Kidney (tissue), 14 donors: ENCODE data around the gene TMEM94. TPM values are rescaled to one million over a fixed set of nuclear protein-coding genes. Genes with fewer than 3 reads are reported as not detected.
A peak's percentile ranks its signal among the peaks of the same experiment; 100 is the strongest.

Source experiments
- DNase-seq, 5 donors: peaks; one replicate each; pipeline ENCODE4 v3.0.0-alpha.2; 2013 to 2020
- FAIRE-seq: peaks from 2 replicates; lab custom pipeline; 2012; peaks lifted over from hg19 to GRCh38; lab: Jason Lieb, UNC
- H3K27ac ChIP-seq, 2 donors: one replicate each; pipeline ENCODE4 v1.7.0; 2013; ENCODE audit warnings: low read depth in 2 of 2, low read length in 2 of 2, inconsistent platforms in 1 of 2
- H3K27me3 ChIP-seq: one replicate; pipeline ENCODE4 v1.7.1; 2013; ENCODE audit warnings: low read length, inconsistent platforms; ENCODE audit not compliant: control insufficient read depth, insufficient read depth
- H3K36me3 ChIP-seq, 3 donors: one replicate each; pipeline versions ENCODE4 v1.7.0 to v1.7.1; 2013; ENCODE audit warnings: low read length in 3 of 3, control low read depth in 1 of 3, inconsistent platforms in 1 of 3; ENCODE audit not compliant: insufficient read depth in 3 of 3, control insufficient read depth in 2 of 3
- H3K4me1 ChIP-seq, 3 donors: one replicate each; pipeline versions ENCODE4 v1.7.0 to v1.7.1; 2013; ENCODE audit warnings: low read length in 3 of 3, inconsistent platforms in 1 of 3, low read depth in 1 of 3; ENCODE audit not compliant: control insufficient read depth in 2 of 3, insufficient read depth in 2 of 3
- H3K4me3 ChIP-seq, 3 donors: one replicate each; pipeline versions ENCODE4 v1.7.0 to v1.8.1; 2013; ENCODE audit warnings: low read length in 3 of 3, control low read depth in 1 of 3, inconsistent platforms in 1 of 3
- H3K9ac ChIP-seq, 3 donors: one replicate each; pipeline versions ENCODE4 v1.7.0 to v1.7.1; 2013; ENCODE audit warnings: low read length in 3 of 3, control low read depth in 1 of 3, inconsistent platforms in 1 of 3
- H3K9me3 ChIP-seq, 3 donors: one replicate each; pipeline versions ENCODE4 v1.7.0 to v1.7.1; 2013; ENCODE audit warnings: low read length in 3 of 3, control low read depth in 1 of 3, inconsistent platforms in 1 of 3; ENCODE audit not compliant: control insufficient read depth in 2 of 3, insufficient read depth in 1 of 3
- CTCF ChIP-seq: IDR thresholded peaks from 3 replicates; pipeline ENCODE4 v1.5.1; 2012; ENCODE audit warnings: mild to moderate bottlenecking, moderate library complexity, borderline replicate concordance; ENCODE audit not compliant: insufficient read depth; ENCODE audit errors: extremely low read depth
- intact Hi-C: fragments of 100-400 bp; cut with DNase I; formaldehyde crosslinking; loops from one replicate; pipeline ENCODE4 v1.11.1; 2022
- polyA plus RNA-seq: library from polyadenylated mRNA; stranded (reverse); fragments of 350-450 nt; fragmentation: Illumina TruSeq; extraction: RNeasy Lipid Tissue Mini Kit (QIAGEN cat#74804); gene quantifications from one replicate; pipeline ENCODE4 v1.2.3, GENCODE V29; 2014; ENCODE audit warnings: low read depth, low replicate concordance; ENCODE audit not compliant: insufficient read depth
- total RNA-seq: library from RNA; stranded (reverse); fragmentation: NEBNext Ultra II Directional; extraction: Animal tissue kit (Norgen Biotek cat#: 25700); gene quantifications from one replicate; pipeline ENCODE4 v1.2.1, GENCODE V29; 2021
- donor health status: control.
- donor health status: control.
- donor health status: control.
- donor health status: control.
- donor health status: control.
- donor health status: DM: yes; HTN: yes; CAD: no.
- donor health status: Normal renal cell carcinoma (clear cell type).

Gene TMEM94
- total and polyA plus RNA-seq, 2 donors from 2014 or later, result 49.6 to 82.6 TPM

GRCh38 chr17:75516255-75516618, 59.8 kb downstream of the TMEM94 start, which contains the start of gene TSEN54:
Gene TSEN54 (plus strand): TSS chr17:75516528. CDS start chr17:75516561, 33 bp downstream.
- Histone ChIP-seq H3K9me3 (no peaks in the 10 kb centered on the region), H3K4me1 (peaks cover 0 to 28% (median 27%) of the 10 kb centered on the region in 3 donors), H3K27me3 (no peaks in the 10 kb centered on the region), H3K27ac (peak within 1 kb of the TSS; percentile 82 to 92), H3K4me3 (peak within 1 kb of the TSS; percentile 56 to 86 (median 78)), H3K9ac (peak within 1 kb of the TSS; percentile 36 to 80 (median 61)), H3K36me3 (peaks cover 2 to 20% (median 2%) of the 10 kb centered on the region in 3 donors)
- intact Hi-C loops, result no loop called here
- DNase-seq, result peak; percentile 95 to 99 (median 96)
- FAIRE-seq, result no peak
- TF ChIP-seq CTCF, result no peak

- no peak for TF ChIP-seq CTCF
- Histone ChIP-seq H3K27ac (peak overlapping the region in 1 of 2 donors; percentile 28), H3K36me3 (peaks cover 2 to 17% (median 2%) of the 10 kb centered on the region in 3 donors), H3K9ac (peak overlapping the region in 1 of 3 donors; percentile 80), H3K9me3 (no peaks in the 10 kb centered on the region), H3K27me3 (no peaks in the 10 kb centered on the region), H3K4me3 (peak overlapping the region; percentile 51 to 72 (median 62)), H3K4me1 (peaks cover 0 to 24% (median 22%) of the 10 kb centered on the region in 3 donors)
- intact Hi-C loops, result no loop called here
- peak; percentile 51 to 87 (median 70) for DNase-seq
- no peak for FAIRE-seq
These were observed 60.3 kb downstream of the TMEM94 start for GRCh38 chr17:75516619-75517296.

- Histone ChIP-seq H3K27me3 (no peaks in the 10 kb centered on the region), H3K4me3 (peak overlapping the region; percentile 51 to 72 (median 62)), H3K4me1 (peaks cover 0 to 19% (median 16%) of the 10 kb centered on the region in 3 donors), H3K27ac (no peak overlapping the region), H3K9ac (peak overlapping the region in 1 of 3 donors; percentile 80), H3K9me3 (no peaks in the 10 kb centered on the region), H3K36me3 (peaks cover 2 to 12% (median 4%) of the 10 kb centered on the region in 3 donors)
- FAIRE-seq (no peak), DNase-seq (peak in 1 of 5 donors; percentile 64)
- no peak for TF ChIP-seq CTCF
- intact Hi-C loops, result no loop called here
These were observed 60.9 kb downstream of the TMEM94 start for GRCh38 chr17:75517297-75517865.
